Measurements from ENCODE around the gene SMIM7. TPM values are rescaled to one million over a fixed set of nuclear protein-coding genes. Genes with fewer than 3 reads are reported as not detected.

The SMIM7 gene
- total and polyA plus RNA-seq, 2 of the 13 experiments (the other 11 are each of a cell fraction or from before 2014, with no cell fraction given): 55.7 to 74.9 TPM

- 0 out of 2 replicates have a peak, but pooled peaks have one; percentile 6 for TF ChIP-seq ZSCAN25 (CRISPR knock-in tag; IDR thresholded peaks at IDR 0.05)
- 0 out of 2 replicates have a peak, but pooled peaks have one; percentile 31 for TF ChIP-seq NFE2L1 (CRISPR knock-in tag; IDR thresholded peaks at IDR 0.05; ENCODE audit: borderline replicate concordance)
These were observed 32.6 kb downstream of the SMIM7 start (continued) for GRCh38 chr19:16627193-16627927.

DNA sequence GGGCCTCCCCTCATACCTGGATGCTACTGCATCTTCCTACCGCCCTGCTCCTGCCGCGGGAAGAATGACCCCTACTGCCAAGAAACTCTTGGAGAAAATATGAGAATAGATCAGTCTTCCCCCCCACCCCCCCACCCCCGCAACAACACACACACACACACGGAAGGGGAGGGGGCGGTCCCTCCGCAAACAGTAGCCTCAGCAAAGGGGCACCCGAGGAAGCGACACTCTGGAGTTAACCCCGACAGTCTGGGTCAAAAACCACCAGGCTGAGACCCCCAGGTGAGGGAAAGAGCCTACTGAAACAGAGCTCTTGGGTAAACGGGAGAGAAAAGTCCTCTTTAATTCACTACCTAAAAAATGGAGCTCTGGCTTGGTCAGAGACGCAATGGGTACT, 33.1 kb downstream of the SMIM7 start:
- Histone ChIP-seq H3K4me2 (ENCODE audit: low read depth, low read length) (peak overlapping the region; percentile 90), H3K27ac (ENCODE audit: extremely low read length, insufficient read depth, low read length) (peak overlapping the region; percentile 61), H3K27me3 (ENCODE audit: control insufficient read depth in 1 of 2, insufficient read depth in 2 of 2, low read length in 2 of 2) (no peaks in the 10 kb centered on the region; a peak in 1 of 5 replicates), H2AFZ (ENCODE audit: low read length) (no peak overlapping the region), H3K4me3 (replicated peaks in 1 of 3; ENCODE audit: insufficient read depth in 1 of 3, low read depth in 2 of 3, low read length in 3 of 3) (peak overlapping the region; percentile 84 to 98 (median 97)), H3K9me3 (ENCODE audit: low read length) (no peaks in the 10 kb centered on the region), H4K20me1 (ENCODE audit: insufficient read depth, low read length) (peaks cover 6% of the 10 kb centered on the region), H3K79me2 (ENCODE audit: insufficient read depth, low read length) (peaks cover 59% of the 10 kb centered on the region), H3K4me1 (ENCODE audit: insufficient read depth, low read length) (peaks cover 41% of the 10 kb centered on the region), H3K36me3 (replicated peaks in 1 of 2; ENCODE audit: control insufficient read depth in 1 of 2, insufficient read depth in 2 of 2, low read length in 2 of 2) (peaks cover 4 to 32% of the 10 kb centered on the region in 2 experiments; a peak in 3 of 5 replicates), H3K9ac (ENCODE audit: insufficient read depth, low read depth, low read length) (peak overlapping the region; percentile 96)
- WGBS (ENCODE audit: low lambda C conversion rate): 2% methylated on average over 9 of the region's 12 CpGs
- no peak for TF ChIP-seq ZNF44 (CRISPR knock-in tag; IDR thresholded peaks at IDR 0.05)
- TF ChIP-seq ZNF431 (CRISPR knock-in tag; IDR thresholded peaks at IDR 0.05; ENCODE audit: borderline replicate concordance, low read depth): 0 out of 2 replicates have a peak, but pooled peaks have one; percentile 27
- no peak for DNase-seq (ENCODE audit: low spot score)
- intact Hi-C loops (cut with micrococcal nuclease; ENCODE audit: unreplicated experiment) (loop anchor here (5.0 kb wide), 1 partner anchor 54 kb away; the partner anchor contains the start of gene SLC35E1), in situ Hi-C loops (cut with HindIII; ENCODE audit: extremely low pct_ligation_motif_present, low pct_unique_long_range_greater_than_20kb) (loop anchor here (5.0 kb wide), 1 partner anchor 54 kb away; the partner anchor contains the start of gene SLC35E1)
- CTCF ChIA-PET (ENCODE audit: low intra/inter-chr PET ratio, low total read pairs): no interaction called here
- no peak for FAIRE-seq
- BruUV-seq (replicated peaks): no TSS peak
- POLR2A ChIA-PET: interaction anchor here (1.5 kb wide), 1 partner anchor 34 kb away, joined by 5 read pairs; the partner anchor contains the start of gene TMEM38A
- ATAC-seq: no peak
